H9 (cell line): ENCODE data around the gene PTPRK. TPM values are rescaled to one million over a fixed set of nuclear protein-coding genes. Genes with fewer than 3 reads are reported as not detected.

Source experiments
- DNase-seq: peaks from one replicate; pipeline ENCODE4 v3.0.0-alpha.2; 2017
- H2AFZ ChIP-seq: one replicate; pipeline ENCODE4 v1.6.1; 2013; ENCODE audit warnings: mild to moderate bottlenecking, low read length, control low read depth, moderate library complexity
- H2AK5ac ChIP-seq: 2 replicates; pipeline ENCODE4 v1.6.1; 2013; ENCODE audit warnings: low read length, control low read depth, mixed read lengths; ENCODE audit not compliant: insufficient read length
- H2BK120ac ChIP-seq: one replicate; pipeline ENCODE4 v1.6.1; 2013; ENCODE audit warnings: low read depth, mild to moderate bottlenecking, low read length, control low read depth, inconsistent platforms; ENCODE audit not compliant: poor library complexity, severe bottlenecking
- H2BK12ac ChIP-seq: 2 replicates; pipeline ENCODE4 v1.6.1; 2013; ENCODE audit warnings: low read length, control low read depth, mixed read lengths, low read depth; ENCODE audit not compliant: insufficient read length
- H2BK15ac ChIP-seq: 2 replicates; pipeline ENCODE4 v1.6.1; 2013; ENCODE audit warnings: low read depth, low read length, control low read depth
- H2BK20ac ChIP-seq: one replicate; pipeline ENCODE4 v1.6.1; 2013; ENCODE audit warnings: low read depth, mild to moderate bottlenecking, low read length, control low read depth, inconsistent platforms; ENCODE audit not compliant: poor library complexity, severe bottlenecking
- H2BK5ac ChIP-seq: 2 replicates; pipeline ENCODE4 v1.6.1; 2013; ENCODE audit warnings: low read length, control low read depth, mixed read lengths; ENCODE audit not compliant: insufficient read length
- H3K14ac ChIP-seq: 2 replicates; pipeline ENCODE4 v1.6.1; 2013; ENCODE audit warnings: low read length, control low read depth; ENCODE audit not compliant: insufficient read depth
- H3K18ac ChIP-seq: 2 replicates; pipeline ENCODE4 v1.6.1; 2013; ENCODE audit warnings: low read depth, mild to moderate bottlenecking, mixed read lengths, low read length, control low read depth; ENCODE audit not compliant: insufficient read length
- H3K23ac ChIP-seq: 2 replicates; pipeline ENCODE4 v1.6.1; 2013; ENCODE audit warnings: low read length, control low read depth, mixed read lengths, low read depth; ENCODE audit not compliant: insufficient read length
- H3K23me2 ChIP-seq: 2 replicates; pipeline ENCODE4 v1.6.1; 2013; ENCODE audit warnings: low read depth, mild to moderate bottlenecking, mixed read lengths, low read length, control low read depth; ENCODE audit not compliant: insufficient read length, poor library complexity, severe bottlenecking
- H3K27ac ChIP-seq: 2 replicates; pipeline ENCODE4 v1.5.1; 2013; ENCODE audit warnings: low read length, control low read depth, mixed read lengths, low read depth; ENCODE audit not compliant: insufficient read length
- H3K27me3 ChIP-seq: 2 replicates; pipeline ENCODE4 v1.6.1; 2013; ENCODE audit warnings: low read length, control low read depth, inconsistent platforms; ENCODE audit not compliant: insufficient read depth
- H3K4ac ChIP-seq: 2 replicates; pipeline ENCODE4 v1.6.1; 2013; ENCODE audit warnings: low read depth, mild to moderate bottlenecking, control low read depth, inconsistent platforms, low read length, moderate library complexity
- H3K4me1 ChIP-seq: 2 replicates; pipeline ENCODE4 v1.6.1; 2013; ENCODE audit warnings: low read length, control low read depth, inconsistent platforms; ENCODE audit not compliant: insufficient read depth
- H3K4me2 ChIP-seq: 2 replicates; pipeline ENCODE4 v1.6.1; 2013; ENCODE audit warnings: low read length, control low read depth, mixed read lengths; ENCODE audit not compliant: insufficient read length, insufficient read depth
- H3K56ac ChIP-seq: 2 replicates; pipeline ENCODE4 v1.6.1; 2013; ENCODE audit warnings: low read depth, mild to moderate bottlenecking, mixed read lengths, low read length, control low read depth; ENCODE audit not compliant: insufficient read length
- H3K79me1 ChIP-seq: 2 replicates; pipeline ENCODE4 v1.6.1; 2013; ENCODE audit warnings: low read depth, mild to moderate bottlenecking, moderate library complexity, low read length, control low read depth, inconsistent platforms; ENCODE audit not compliant: insufficient read depth, poor library complexity, severe bottlenecking
- H3K79me2 ChIP-seq: 2 replicates; pipeline ENCODE4 v1.6.1; 2013; ENCODE audit warnings: low read length, control low read depth, inconsistent platforms; ENCODE audit not compliant: insufficient read depth
- H3K9ac ChIP-seq: 2 replicates; pipeline ENCODE4 v1.6.1; 2013; ENCODE audit warnings: low read length, control low read depth, mixed read lengths; ENCODE audit not compliant: insufficient read length; ENCODE audit errors: extremely low read depth
- H3K9me3 ChIP-seq: one replicate; pipeline ENCODE4 v1.6.1; 2013; ENCODE audit warnings: low read depth, low read length, inconsistent platforms; ENCODE audit not compliant: control insufficient read depth
- H3T11ph ChIP-seq: one replicate; pipeline ENCODE4 v1.6.1; 2013; ENCODE audit warnings: mild to moderate bottlenecking, low read length, control low read depth, inconsistent platforms
- H4K20me1 ChIP-seq: one replicate; pipeline ENCODE4 v1.6.1; 2013; ENCODE audit not compliant: control insufficient read depth, insufficient read length, insufficient read depth
- H4K5ac ChIP-seq: 2 replicates; pipeline ENCODE4 v1.6.1; 2013; ENCODE audit warnings: low read depth, mild to moderate bottlenecking, mixed read lengths, low read length, control low read depth; ENCODE audit not compliant: insufficient read length
- H4K8ac ChIP-seq: replicated peaks from 2 replicates; pipeline ENCODE4 v1.6.1; 2013; ENCODE audit warnings: low read length, control low read depth, mixed read lengths, low read depth; ENCODE audit not compliant: insufficient read length
- H4K91ac ChIP-seq: 2 replicates; pipeline ENCODE4 v1.6.1; 2013; ENCODE audit warnings: low read depth, mild to moderate bottlenecking, moderate library complexity, mixed read lengths, low read length, control low read depth; ENCODE audit not compliant: insufficient read length
- H3K27ac Mint-ChIP-seq, 3 experiments: 2 replicates in 2 of 3; 3 replicates in 1 of 3; pipeline ENCODE4 v1.8.0; 2020 to 2021; ENCODE audit warnings: mixed read lengths in 3 of 3, mild to moderate bottlenecking in 1 of 3, moderate library complexity in 1 of 3
- H3K27me3 Mint-ChIP-seq: 2 replicates; pipeline ENCODE4 v1.8.0; 2021; ENCODE audit warnings: low read depth, mild to moderate bottlenecking, moderate library complexity, mixed read lengths
- H3K36me3 Mint-ChIP-seq, 3 experiments: 2 replicates in 2 of 3; 3 replicates in 1 of 3; pipeline ENCODE4 v1.8.0; 2020 to 2021; ENCODE audit warnings: low read depth in 3 of 3, mixed read lengths in 3 of 3; ENCODE audit not compliant: insufficient read depth in 1 of 3
- H3K4me1 Mint-ChIP-seq, 2 experiments: 2 replicates each; pipeline ENCODE4 v1.8.0; 2020; ENCODE audit warnings: mixed read lengths in 2 of 2
- H3K4me3 Mint-ChIP-seq, 2 experiments: 2 replicates in 1 of 2; 3 replicates in 1 of 2; pipeline ENCODE4 v1.8.0; 2020 to 2021; ENCODE audit warnings: mild to moderate bottlenecking in 2 of 2, mixed read lengths in 2 of 2, moderate library complexity in 1 of 2
- H3K9me3 Mint-ChIP-seq, 2 experiments: 2 replicates in 1 of 2; 3 replicates in 1 of 2; pipeline ENCODE4 v1.8.0; 2020; ENCODE audit warnings: mild to moderate bottlenecking in 2 of 2, mixed read lengths in 2 of 2, moderate library complexity in 1 of 2
- CTCF ChIP-seq: fragments of 200-600 bp; sonication (generic); conservative IDR thresholded peaks from 3 replicates; pipeline ENCODE4 v1.8.0; 2021; ENCODE audit warnings: antibody characterized with exemption, mild to moderate bottlenecking
- WGBS: extraction: QIAGEN DNeasy Blood & Tissue Kit; methylation state at CpG from one replicate; pipeline ENCODE4 v1.1.7; 2013; ENCODE audit warnings: missing lambda C conversion rate, low lambda C conversion rate, mixed read lengths; ENCODE audit not compliant: insufficient read length; ENCODE audit errors: extremely low coverage; 5-methylcytosine and 5-hydroxymethylcytosine counted together
- total RNA-seq: library from RNA; stranded (reverse); gene quantifications from 2 replicates; pipeline ENCODE4 v1.2.1, GENCODE V29; 2021

Gene PTPRK
- total RNA-seq, 1 experiment from 2014 or later: 47.9 TPM

- no peak overlapping the region for H3K9ac ChIP-seq
- WGBS: no CpG with 5 or more reads among the region's 1 CpG
Observed at GRCh38 chr6:128474481-128474880, 45.9 kb downstream of the PTPRK start.

More at GRCh38 chr6:128474481-128474880, 45.9 kb downstream of the PTPRK start:
- H2BK12ac ChIP-seq: no peak overlapping the region
- no peak overlapping the region for H2BK5ac ChIP-seq
- no peaks in the 10 kb centered on the region for H3K79me1 ChIP-seq
- no peak overlapping the region for H4K91ac ChIP-seq
- Mint-ChIP-seq H3K27ac (no peak overlapping the region; a peak in 1 of 7 replicates), H3K27me3 (no peaks in the 10 kb centered on the region), H3K4me1 (peaks cover 0 to 13% of the 10 kb centered on the region in 2 experiments; a peak in 3 of 4 replicates), H3K36me3 (no peaks in the 10 kb centered on the region), H3K4me3 (no peak overlapping the region), H3K9me3 (no peaks in the 10 kb centered on the region)
- H3K9me3 ChIP-seq: no peaks in the 10 kb centered on the region
- no peak overlapping the region for H3T11ph ChIP-seq
- TF ChIP-seq CTCF: no peak
- no peak overlapping the region for H4K5ac ChIP-seq
- no peak for DNase-seq
- no peaks in the 10 kb centered on the region for H4K20me1 ChIP-seq
- H2BK20ac ChIP-seq: no peak overlapping the region
- H2AK5ac ChIP-seq: no peak overlapping the region
- H2BK120ac ChIP-seq: no peak overlapping the region
- H3K18ac ChIP-seq: no peak overlapping the region
- H3K14ac ChIP-seq: no peak overlapping the region
- H3K27me3 ChIP-seq: no peaks in the 10 kb centered on the region
- H3K27ac ChIP-seq: no peak overlapping the region
- no peak overlapping the region for H2BK15ac ChIP-seq
- no peak overlapping the region for H2AFZ ChIP-seq
- no peak overlapping the region for H4K8ac ChIP-seq
- H3K4me1 ChIP-seq: no peaks in the 10 kb centered on the region
- no peak overlapping the region for H3K4me2 ChIP-seq
- no peak overlapping the region for H3K23ac ChIP-seq
- H3K4ac ChIP-seq: no peak overlapping the region
- H3K56ac ChIP-seq: no peak overlapping the region
- no peaks in the 10 kb centered on the region for H3K23me2 ChIP-seq
- H3K79me2 ChIP-seq: peaks cover 2% of the 10 kb centered on the region; the same call in 1 of the 2 replicates
